Measurements from ENCODE around the gene PCARE.

- TF ChIP-seq CTCF (IDR thresholded peaks at IDR 0.05) (no peak), POLR2A (IDR thresholded peaks at IDR 0.05) (no peak)
Measured at GRCh38 chr2:29113891-29114321, 39.6 kb upstream of the PCARE start.
